Thoracic aorta (tissue), 2 donors: ENCODE results near the gene CARD10. TPM values are rescaled to one million over a fixed set of nuclear protein-coding genes. Genes with fewer than 3 reads are reported as not detected.

Source experiments
- ATAC-seq: fragments of 150-250 bp; one replicate; pipeline ENCODE4 v1.8.0; 2017; ENCODE audit warnings: low read depth; ENCODE audit not compliant: insufficient number of reproducible peaks, low FRiP score
- DNase-seq: peaks from one replicate; pipeline ENCODE4 v3.0.0-alpha.2; 2020; ENCODE audit warnings: low spot score
- H3K27ac ChIP-seq, 2 donors: fragments of 200-600 bp; sonication (generic); 1 replicate in 1 of 2; 2 replicates in 1 of 2; pipeline ENCODE4 v1.5.1; 2016; ENCODE audit warnings: mild to moderate bottlenecking in 2 of 2, moderate library complexity in 2 of 2
- H3K27me3 ChIP-seq: fragments of 200-600 bp; sonication (generic); replicated peaks from 2 replicates; pipeline ENCODE4 v1.6.0; 2016; ENCODE audit warnings: mild to moderate bottlenecking; ENCODE audit not compliant: insufficient read depth
- H3K36me3 ChIP-seq: fragments of 200-600 bp; sonication (generic); one replicate; pipeline ENCODE4 v1.5.1; 2016
- H3K4me1 ChIP-seq, 2 donors: fragments of 200-600 bp; sonication (generic); 1 replicate in 1 of 2; 2 replicates in 1 of 2; pipeline versions ENCODE4 v1.5.1 to v1.6.0; 2016; ENCODE audit warnings: low read depth in 2 of 2, mild to moderate bottlenecking in 1 of 2; ENCODE audit not compliant: control insufficient read depth in 1 of 2
- H3K4me3 ChIP-seq: fragments of 200-600 bp; sonication (generic); 2 replicates; pipeline ENCODE4 v1.5.1; 2016; ENCODE audit warnings: mild to moderate bottlenecking
- H3K9me3 ChIP-seq: fragments of 200-600 bp; sonication (generic); 2 replicates; pipeline ENCODE4 v1.5.1; 2016
- CTCF ChIP-seq: fragments of 200-600 bp; sonication (generic); IDR thresholded peaks from one replicate; pipeline ENCODE4 v1.5.1; 2019; ENCODE audit warnings: antibody characterized with exemption
- total RNA-seq, 2 donors: library from RNA; depleted of rRNA; stranded (reverse); fragments of >200 nt; gene quantifications; one replicate each; pipeline versions ENCODE4 v1.1.0 to v1.2.3, GENCODE V29; 2016

The CARD10 gene
- total RNA-seq, 2 donors from 2014 or later: 7.2 to 11.0 TPM

GRCh38 chr22:37507731-37508130 is 11.5 kb downstream of the CARD10 start:
- Histone ChIP-seq H3K4me1 (peaks cover 0 to 7% of the 10 kb centered on the region in 2 donors), H3K4me3 (no peak overlapping the region), H3K36me3 (no peaks in the 10 kb centered on the region), H3K9me3 (no peaks in the 10 kb centered on the region), H3K27ac (no peak overlapping the region), H3K27me3 (no peaks in the 10 kb centered on the region)
- TF ChIP-seq CTCF: no peak
- DNase-seq: no peak
- ATAC-seq: no peak

GRCh38 chr22:37505989-37506388 is 13.2 kb downstream of the CARD10 start:
- H3K9me3 ChIP-seq: no peaks in the 10 kb centered on the region
- ATAC-seq (no peak), DNase-seq (no peak)
- no peak overlapping the region for H3K4me3 ChIP-seq
- peaks cover 11 to 19% of the 10 kb centered on the region in 2 donors for H3K4me1 ChIP-seq
- no peaks in the 10 kb centered on the region for H3K36me3 ChIP-seq
- no peak for TF ChIP-seq CTCF
- H3K27ac ChIP-seq: no peak overlapping the region
- H3K27me3 ChIP-seq: no peaks in the 10 kb centered on the region

- Histone ChIP-seq H3K4me1 (peaks cover 11 to 21% of the 10 kb centered on the region in 2 donors), H3K9me3 (no peaks in the 10 kb centered on the region), H3K4me3 (no peak overlapping the region), H3K36me3 (no peaks in the 10 kb centered on the region), H3K27ac (no peak overlapping the region), H3K27me3 (no peaks in the 10 kb centered on the region)
- ATAC-seq (no peak), DNase-seq (no peak)
- TF ChIP-seq CTCF: no peak
Measured at GRCh38 chr22:37505565-37505964, 13.7 kb downstream of the CARD10 start.

- ATAC-seq (no peak), DNase-seq (no peak)
- H3K36me3 ChIP-seq: no peaks in the 10 kb centered on the region
- no peaks in the 10 kb centered on the region for H3K27me3 ChIP-seq
- no peak overlapping the region for H3K27ac ChIP-seq
- H3K4me1 ChIP-seq: peaks cover 11 to 21% of the 10 kb centered on the region in 2 donors
- no peak overlapping the region for H3K4me3 ChIP-seq
- no peak for TF ChIP-seq CTCF
- no peaks in the 10 kb centered on the region for H3K9me3 ChIP-seq
Measured at GRCh38 chr22:37504964-37505363, 14.3 kb downstream of the CARD10 start.

GRCh38 chr22:37503850-37504249 is 15.4 kb downstream of the CARD10 start:
- no peak for DNase-seq
- no peak for TF ChIP-seq CTCF
- Histone ChIP-seq H3K4me1 (peaks cover 11 to 21% of the 10 kb centered on the region in 2 donors), H3K36me3 (no peaks in the 10 kb centered on the region), H3K27ac (no peak overlapping the region), H3K4me3 (no peak overlapping the region), H3K27me3 (no peaks in the 10 kb centered on the region), H3K9me3 (no peaks in the 10 kb centered on the region)
- ATAC-seq: no peak
